SJSA1 (cell line): ENCODE results near the gene C2orf42. TPM values are rescaled to one million over a fixed set of nuclear protein-coding genes. Genes with fewer than 3 reads are reported as not detected.
A peak's percentile ranks its signal among the peaks of the same experiment; 100 is the strongest.
"Not testable (repeated sequence)": the region's sequence is repeated elsewhere in the genome, so short reads cannot be mapped to it uniquely, and the experiment has no call there.

Experiments
- DNase-seq, 2 experiments: peaks; one replicate each; pipeline ENCODE4 v3.0.0-alpha.2; 2015 to 2020; ENCODE audit warnings: low spot score in 2 of 2, low read depth in 1 of 2
- H3K27ac ChIP-seq: fragments of 250-450 bp; sonication (Bioruptor Pico); 2 replicates; pipeline ENCODE4 v1.5.1; 2020; ENCODE audit warnings: mild to moderate bottlenecking, moderate library complexity
- H3K27me3 ChIP-seq: fragments of 250-450 bp; sonication (Bioruptor Pico); replicated peaks from 2 replicates; pipeline ENCODE4 v1.5.1; 2020; ENCODE audit warnings: mild to moderate bottlenecking, moderate library complexity
- H3K36me3 ChIP-seq: fragments of 250-450 bp; sonication (Bioruptor Pico); 2 replicates; pipeline ENCODE4 v1.5.1; 2020; ENCODE audit warnings: mild to moderate bottlenecking
- H3K4me1 ChIP-seq: fragments of 250-450 bp; sonication (Bioruptor Pico); replicated peaks from 2 replicates; pipeline ENCODE4 v1.6.1; 2021; ENCODE audit warnings: mild to moderate bottlenecking
- H3K4me3 ChIP-seq: fragments of 250-450 bp; sonication (Bioruptor Pico); 2 replicates; pipeline ENCODE4 v1.5.1; 2020; ENCODE audit warnings: mild to moderate bottlenecking
- H3K9me3 ChIP-seq: fragments of 250-450 bp; sonication (Bioruptor Pico); replicated peaks from 2 replicates; pipeline ENCODE4 v1.5.1; 2020; ENCODE audit warnings: mild to moderate bottlenecking
- total RNA-seq: library from RNA; depleted of rRNA; stranded (reverse); fragments of >200 nt; shearing (Covaris generic); gene quantifications from 2 replicates; pipeline ENCODE4 v1.2.3, GENCODE V29; 2014

C2orf42 gene
- total RNA-seq, 1 experiment from 2014 or later, result 13.7 TPM

DNA sequence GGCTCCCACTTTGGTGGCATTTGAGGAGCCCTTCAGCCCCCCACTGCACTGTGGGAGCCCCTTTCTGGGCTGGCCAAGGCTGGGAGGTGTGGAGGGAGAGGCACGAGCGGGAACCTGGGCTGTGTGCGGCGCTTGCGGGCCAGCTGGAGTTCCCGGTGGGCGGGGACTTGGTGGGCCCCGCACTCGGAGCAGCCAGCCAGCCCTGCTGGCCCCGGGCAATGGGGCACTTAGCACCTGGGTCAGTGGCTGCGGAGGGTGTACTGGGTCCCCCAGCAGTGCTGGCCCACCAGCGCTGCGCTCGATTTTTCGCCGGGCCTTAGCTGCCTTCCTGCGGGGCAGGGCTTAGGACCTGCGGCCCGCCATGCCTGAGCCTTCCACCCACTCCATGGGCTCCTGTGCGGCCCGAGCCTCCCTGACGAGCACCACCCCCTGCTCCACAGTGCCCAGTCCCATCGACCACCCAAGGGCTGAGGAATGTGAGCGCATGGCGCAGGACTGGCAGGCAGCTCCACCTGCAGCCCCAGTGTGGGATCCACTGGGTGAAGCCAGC, 42.5 kb downstream of the C2orf42 start:
- not testable (repeated sequence) for H3K36me3 ChIP-seq, H3K9me3 ChIP-seq, H3K27ac ChIP-seq, H3K4me3 ChIP-seq, H3K27me3 ChIP-seq, H3K4me1 ChIP-seq, DNase-seq

- no peaks in the 10 kb centered on the region for H3K9me3 ChIP-seq
- peaks cover 18% of the 10 kb centered on the region for H3K4me1 ChIP-seq
- peaks cover 11% of the 10 kb centered on the region; the same call in 1 of the 2 replicates for H3K36me3 ChIP-seq
- no peak for DNase-seq
- no peak overlapping the region for H3K4me3 ChIP-seq
- no peak overlapping the region for H3K27ac ChIP-seq
- no peaks in the 10 kb centered on the region for H3K27me3 ChIP-seq
These were observed 44.7 kb downstream of the C2orf42 start for GRCh38 chr2:70145851-70146739.

- H3K4me3 ChIP-seq, result no peak overlapping the region
- no peak for DNase-seq
- no peaks in the 10 kb centered on the region for H3K9me3 ChIP-seq
- H3K4me1 ChIP-seq, result peaks cover 21% of the 10 kb centered on the region
- no peaks in the 10 kb centered on the region for H3K27me3 ChIP-seq
- no peak overlapping the region for H3K27ac ChIP-seq
- H3K36me3 ChIP-seq, result peaks cover 8% of the 10 kb centered on the region; the same call in 1 of the 2 replicates
These were observed 45.7 kb downstream of the C2orf42 start for GRCh38 chr2:70145144-70145490.

GRCh38 chr2:70144443-70145143, 46.2 kb downstream of the C2orf42 start:
- Histone ChIP-seq H3K36me3 (peaks cover 5% of the 10 kb centered on the region; the same call in 1 of the 2 replicates), H3K27me3 (no peaks in the 10 kb centered on the region), H3K9me3 (no peaks in the 10 kb centered on the region), H3K4me1 (peaks cover 21% of the 10 kb centered on the region), H3K4me3 (no peak overlapping the region), H3K27ac (no peak overlapping the region)
- DNase-seq, result no peak

DNA sequence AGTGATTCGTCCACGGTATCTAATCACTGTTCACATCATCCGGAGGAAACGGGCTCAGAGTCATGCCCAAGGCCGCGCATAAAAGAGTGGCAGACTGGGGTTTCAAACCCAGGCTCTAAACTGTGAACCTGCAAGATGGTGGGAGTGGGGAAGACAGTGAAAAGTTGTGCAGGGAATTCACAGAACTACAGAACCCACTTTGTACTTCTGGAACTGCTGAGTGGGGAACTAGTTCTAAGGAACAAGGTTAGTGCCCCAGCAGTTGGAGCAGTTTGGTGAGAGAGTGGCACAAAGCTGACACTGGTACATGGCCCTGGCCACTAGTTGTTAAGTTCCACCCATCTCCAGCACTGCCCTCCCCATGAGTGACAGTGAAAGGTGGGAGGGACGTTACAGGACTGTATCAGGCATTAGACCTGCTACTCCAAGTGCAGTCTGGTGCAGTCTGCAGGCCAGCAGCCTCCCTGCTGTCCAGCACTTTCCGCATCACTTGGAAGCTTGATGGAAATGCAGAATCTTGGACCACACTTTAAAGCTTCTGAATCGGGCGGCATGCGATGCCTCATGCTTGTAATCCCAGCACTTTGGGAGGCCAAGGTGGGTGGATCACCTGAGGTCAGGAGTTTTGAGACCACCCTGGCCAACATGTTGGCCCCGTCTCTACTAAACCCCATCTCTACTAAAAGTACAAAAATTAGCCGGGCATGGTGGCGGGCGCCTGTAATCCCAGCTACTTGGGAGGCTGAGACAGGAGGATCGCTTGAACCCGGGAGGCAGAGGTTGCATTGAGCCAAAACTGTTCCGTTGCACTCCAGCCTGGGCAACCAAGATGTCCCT, 47.3 kb downstream of the C2orf42 start:
- H3K4me1 ChIP-seq, result peaks cover 21% of the 10 kb centered on the region
- peak overlapping the region; percentile 34 for H3K4me3 ChIP-seq
- no peaks in the 10 kb centered on the region for H3K9me3 ChIP-seq
- H3K27ac ChIP-seq, result peak overlapping the region; percentile 84
- DNase-seq, result peak; percentile 50 to 52
- H3K36me3 ChIP-seq, result peaks cover 5% of the 10 kb centered on the region; the same call in 1 of the 2 replicates
- no peaks in the 10 kb centered on the region for H3K27me3 ChIP-seq

DNA sequence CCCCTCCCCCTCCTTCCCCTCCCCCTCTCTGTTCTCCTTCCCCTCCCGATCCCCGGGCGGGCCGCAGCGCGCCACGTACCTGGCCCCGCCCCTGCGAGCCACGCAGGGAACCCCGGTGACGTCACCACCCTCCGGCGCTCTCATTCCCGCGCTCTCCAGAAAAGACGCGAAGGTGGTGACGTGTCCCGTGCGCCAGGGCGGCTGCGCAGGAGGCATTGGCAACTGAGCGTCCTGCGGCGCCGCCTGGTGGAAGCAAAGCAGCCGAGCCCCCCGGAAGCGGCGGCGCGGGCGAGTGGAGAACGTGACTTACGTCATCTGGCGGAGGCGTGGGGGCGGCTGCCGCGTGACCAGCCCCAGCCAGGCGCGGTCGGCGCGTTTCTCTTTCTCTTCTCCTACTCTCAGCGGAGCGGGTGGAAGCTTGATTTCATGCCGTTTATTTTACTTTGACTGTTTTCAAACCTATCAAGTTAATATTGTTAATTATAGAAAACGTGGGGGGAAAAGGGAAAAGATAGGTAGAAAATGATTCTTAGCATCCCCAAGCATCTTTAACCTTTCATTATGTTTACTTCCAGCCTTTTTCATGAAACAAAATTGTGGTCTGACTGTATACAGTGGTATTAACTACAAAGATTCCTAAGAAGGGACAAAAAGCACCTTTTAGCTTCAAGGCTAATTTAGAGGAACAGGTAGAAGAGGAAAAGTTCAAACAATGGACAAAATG, 48.1 kb downstream of the C2orf42 start:
- H3K27me3 ChIP-seq, result no peaks in the 10 kb centered on the region
- H3K27ac ChIP-seq, result peak overlapping the region; percentile 97
- H3K4me1 ChIP-seq, result peaks cover 24% of the 10 kb centered on the region
- no peaks in the 10 kb centered on the region for H3K9me3 ChIP-seq
- H3K36me3 ChIP-seq, result peaks cover 5% of the 10 kb centered on the region; the same call in 1 of the 2 replicates
- H3K4me3 ChIP-seq, result peak overlapping the region; percentile 60
- DNase-seq, result peak; percentile 99 to 100

DNA sequence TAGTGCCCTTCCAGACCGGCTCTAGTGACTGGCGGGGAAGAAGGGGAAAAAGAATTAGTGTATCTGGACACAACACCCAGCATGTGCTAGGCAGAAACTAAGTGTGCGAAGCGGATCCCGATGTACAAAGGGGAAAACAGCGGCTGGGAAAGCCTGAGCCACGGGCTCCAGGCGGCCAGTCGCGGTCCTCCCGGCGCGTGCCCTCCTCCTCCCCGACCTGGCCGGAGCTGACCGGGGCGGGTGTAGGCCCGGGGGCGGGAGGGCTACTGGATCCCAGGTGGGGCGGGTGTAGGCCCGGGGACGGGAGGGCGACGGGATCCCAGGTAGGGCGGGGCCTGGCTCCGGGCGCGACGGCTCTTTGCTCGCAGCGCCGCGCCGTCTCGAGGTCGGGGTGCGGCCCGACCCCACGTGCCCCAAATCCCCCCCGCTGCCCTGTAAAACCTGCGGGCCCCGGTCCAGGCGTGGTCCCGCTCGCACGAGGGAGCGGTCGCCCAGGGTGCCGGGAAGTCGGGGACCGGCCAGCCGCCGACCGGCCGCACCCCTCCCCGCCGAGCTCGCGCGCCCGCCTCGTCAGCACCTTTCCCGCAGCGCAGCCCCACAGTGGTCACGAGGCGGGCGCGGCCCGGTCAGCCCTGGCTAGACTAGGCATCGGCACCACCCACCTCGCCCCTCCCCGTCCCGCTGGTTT, 48.8 kb downstream of the C2orf42 start:
- Histone ChIP-seq H3K9me3 (no peaks in the 10 kb centered on the region), H3K4me1 (peaks cover 31% of the 10 kb centered on the region), H3K27me3 (no peaks in the 10 kb centered on the region), H3K4me3 (peak overlapping the region; percentile 60), H3K36me3 (peaks cover 5% of the 10 kb centered on the region; the same call in 1 of the 2 replicates), H3K27ac (peak overlapping the region; percentile 97)
- DNase-seq, result no peak

GRCh38 chr2:70141212-70141901, 49.5 kb downstream of the C2orf42 start:
- Histone ChIP-seq H3K36me3 (peaks cover 5% of the 10 kb centered on the region; the same call in 1 of the 2 replicates), H3K4me3 (peak overlapping the region; percentile 60), H3K27me3 (no peaks in the 10 kb centered on the region), H3K4me1 (peaks cover 38% of the 10 kb centered on the region), H3K27ac (peak overlapping the region; percentile 97), H3K9me3 (no peaks in the 10 kb centered on the region)
- DNase-seq, result peak in 1 of 2 experiments; percentile 57

GRCh38 chr2:70140791-70141211, 50.0 kb downstream of the C2orf42 start:
- Histone ChIP-seq H3K4me3 (no peak overlapping the region), H3K27me3 (no peaks in the 10 kb centered on the region), H3K27ac (no peak overlapping the region), H3K36me3 (peaks cover 5% of the 10 kb centered on the region; the same call in 1 of the 2 replicates), H3K9me3 (no peaks in the 10 kb centered on the region), H3K4me1 (peaks cover 39% of the 10 kb centered on the region)
- no peak for DNase-seq

GRCh38 chr2:70134323-70134983, 56.4 kb downstream of the C2orf42 start:
- not testable (repeated sequence) for DNase-seq, H3K36me3 ChIP-seq, H3K27ac ChIP-seq, H3K9me3 ChIP-seq, H3K4me3 ChIP-seq, H3K27me3 ChIP-seq
- peaks cover 47% of the 10 kb centered on the region for H3K4me1 ChIP-seq

DNA sequence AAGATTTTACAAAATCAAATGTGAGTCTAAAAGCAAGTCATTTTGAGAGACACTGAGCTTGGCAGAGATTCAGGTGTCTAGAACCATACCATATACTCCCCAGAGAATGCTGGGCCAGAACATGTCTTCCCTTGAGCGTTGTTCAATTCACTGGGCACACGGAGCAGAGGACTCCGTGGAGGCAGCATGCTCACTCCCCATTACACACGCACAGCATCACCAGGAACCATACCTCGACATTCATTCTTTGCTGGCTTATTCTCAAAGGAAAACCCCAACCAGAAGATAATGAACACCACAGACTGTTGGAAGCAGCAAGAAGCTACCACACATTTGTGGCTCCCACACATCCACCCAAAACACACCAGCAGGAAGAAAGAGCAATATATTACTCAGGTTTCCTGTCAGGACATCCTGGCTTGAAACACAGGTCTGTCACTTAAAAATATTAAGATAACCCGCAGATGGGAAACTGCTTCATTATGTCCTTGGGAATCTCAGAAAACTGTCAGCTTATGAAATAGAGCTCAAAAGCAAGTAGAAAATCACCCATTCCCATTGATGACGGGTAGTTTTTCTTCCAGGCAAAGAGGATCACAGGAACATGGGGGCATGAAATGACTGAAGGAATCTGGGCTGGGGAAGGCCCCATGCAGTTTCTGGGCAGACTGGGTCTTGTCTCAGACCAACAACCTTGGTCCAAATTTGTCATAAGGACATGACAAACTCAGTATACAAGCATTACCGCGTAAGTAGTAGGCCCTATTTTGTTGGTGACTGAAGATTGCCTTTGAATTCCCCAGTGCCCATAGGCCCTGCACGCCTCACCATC, 57.1 kb downstream of the C2orf42 start:
- Histone ChIP-seq H3K36me3 (no peaks in the 10 kb centered on the region), H3K27ac (no peak overlapping the region), H3K4me3 (no peak overlapping the region), H3K27me3 (no peaks in the 10 kb centered on the region), H3K4me1 (peaks cover 47% of the 10 kb centered on the region), H3K9me3 (no peaks in the 10 kb centered on the region)
- DNase-seq, result no peak
